ENCODE measurements around the gene INKA2.

The INKA2 gene

DNA sequence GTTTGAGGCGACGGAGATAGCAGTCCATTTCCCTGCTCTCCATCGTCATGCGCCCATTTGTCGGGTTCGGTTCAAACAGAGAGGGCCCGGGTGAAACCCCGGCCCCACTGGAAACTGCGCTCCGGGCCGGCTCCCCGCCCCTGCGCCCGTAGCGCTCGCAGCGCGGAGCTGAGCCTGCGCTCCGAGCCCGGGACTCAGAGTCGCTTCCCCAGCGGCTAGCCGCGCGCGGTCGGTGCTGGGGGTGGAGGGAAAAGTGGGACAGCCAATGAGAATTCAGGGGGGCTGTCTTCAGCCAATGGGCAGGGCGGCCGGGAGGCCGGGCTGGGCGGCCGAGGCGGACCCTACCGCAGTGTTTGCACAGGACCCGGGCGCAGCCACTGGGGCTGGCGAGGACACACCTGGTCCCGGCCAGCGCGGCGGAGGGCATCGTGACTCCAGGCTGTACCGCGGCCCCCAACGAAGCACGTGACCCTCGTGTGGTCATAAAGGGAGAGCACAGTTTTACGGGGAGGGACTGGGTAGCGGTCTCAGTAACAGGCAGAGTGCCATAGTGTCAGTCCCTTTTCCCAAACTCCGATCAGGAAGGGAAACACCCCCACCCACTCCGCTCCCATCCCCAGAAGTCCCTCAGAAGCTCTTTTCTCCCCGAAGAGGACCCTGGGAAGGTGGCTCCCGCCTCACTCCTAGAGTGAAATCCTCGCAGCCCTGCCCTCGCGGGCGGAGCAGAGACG is at the start of gene INKA2:
INKA2 (minus strand) TSS at position 202 of the 731 bp plus-strand sequence; CDS start at position 49, 153 bp downstream.
- DNase-seq (ENCODE audit: low read depth): peak; percentile 28

DNA sequence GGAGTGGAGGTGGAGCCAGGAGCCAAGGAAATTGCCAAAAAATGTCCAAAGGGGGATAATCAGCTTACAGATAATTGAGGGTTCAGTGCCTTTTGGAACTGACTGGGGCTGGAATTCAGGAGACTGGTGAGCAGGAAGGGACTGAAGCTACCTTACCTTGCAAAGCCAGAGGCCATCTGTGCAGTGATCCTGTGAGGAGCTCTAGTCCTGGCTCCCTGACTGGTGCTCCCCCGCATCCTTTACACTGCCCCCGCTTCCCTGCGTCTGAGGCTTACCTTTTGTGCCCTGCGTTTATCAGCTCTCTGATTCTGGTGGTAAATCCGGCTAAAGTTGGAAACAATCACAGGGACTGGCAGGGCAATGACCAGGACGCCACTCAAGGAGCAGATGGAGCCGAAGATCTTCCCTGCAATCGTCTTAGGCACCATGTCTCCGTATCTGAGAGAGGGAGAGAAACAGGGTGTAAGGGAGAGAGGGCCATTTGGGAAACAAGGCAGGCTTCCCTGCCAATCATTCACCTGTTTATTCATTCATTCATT is 47.5 kb upstream of the INKA2 start:
- DNase-seq (ENCODE audit: low read depth): no peak

DNA sequence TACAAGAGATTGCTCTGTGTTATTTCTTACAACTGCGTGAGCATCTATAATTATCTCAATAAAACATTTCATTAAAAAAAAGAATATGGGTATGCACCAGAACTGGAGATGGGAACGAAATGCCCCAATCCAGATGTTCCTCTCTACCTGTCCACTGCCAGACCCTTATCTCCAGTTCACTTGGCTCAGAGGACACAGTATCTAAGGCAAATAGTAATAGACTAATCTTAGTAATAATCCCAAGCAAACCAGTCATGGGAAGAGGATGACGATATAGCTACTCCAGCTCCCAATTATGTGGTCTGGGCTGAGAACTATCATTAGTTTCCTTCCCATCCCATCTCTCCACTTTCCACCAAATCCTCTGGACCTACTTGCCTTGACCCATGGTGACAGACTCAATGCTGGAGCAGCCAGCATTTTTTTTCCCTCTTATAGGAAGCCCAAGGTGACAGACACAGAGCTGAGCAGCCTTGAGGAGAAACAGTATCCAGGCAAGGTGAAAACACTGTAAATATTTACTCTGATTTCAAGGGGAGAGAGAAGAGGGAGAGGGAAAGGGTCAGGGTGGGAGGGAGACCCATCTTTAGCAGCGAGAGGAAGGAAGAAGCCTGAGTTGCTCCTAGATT is 45.2 kb upstream of the INKA2 start:
- DNase-seq (ENCODE audit: low read depth): no peak

GRCh38 chr1:111779546-111779945 is 40.4 kb upstream of the INKA2 start:
- DNase-seq (ENCODE audit: low read depth): no peak

DNA sequence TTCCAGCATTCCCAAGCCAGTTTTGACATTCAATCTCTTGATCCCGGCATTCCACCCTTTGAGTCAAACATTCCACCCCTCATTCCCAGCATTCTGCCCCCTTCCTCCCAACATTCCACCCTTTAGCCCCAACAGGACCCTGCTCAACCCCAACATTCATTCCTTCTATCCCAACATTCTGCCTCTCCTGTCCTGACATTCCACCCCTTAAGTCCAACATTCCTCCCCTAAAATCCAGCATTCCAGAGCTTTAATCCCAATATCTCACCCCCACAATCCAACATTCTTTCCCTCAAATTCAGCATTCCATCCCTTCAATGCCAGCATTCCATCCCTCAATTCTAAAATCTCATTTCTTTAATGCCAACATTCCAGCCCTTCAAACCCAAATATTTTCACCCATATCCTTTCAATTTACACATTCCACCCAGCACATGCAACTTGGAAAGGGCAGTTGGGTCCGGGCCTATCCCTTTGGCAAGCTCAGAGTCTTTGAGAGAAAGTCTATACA is 39.4 kb upstream of the INKA2 start:
- no peak for DNase-seq (ENCODE audit: low read depth)

GRCh38 chr1:111778066-111778465 is 38.9 kb upstream of the INKA2 start:
- DNase-seq (ENCODE audit: low read depth): no peak

- no peak for DNase-seq (ENCODE audit: low read depth)
These were observed 38.1 kb upstream of the INKA2 start for GRCh38 chr1:111777301-111777700.

GRCh38 chr1:111776861-111777260 is 37.7 kb upstream of the INKA2 start:
- DNase-seq (ENCODE audit: low read depth): no peak

- DNase-seq (ENCODE audit: low read depth): no peak
These were observed 37.2 kb upstream of the INKA2 start for GRCh38 chr1:111776391-111776790.

DNA sequence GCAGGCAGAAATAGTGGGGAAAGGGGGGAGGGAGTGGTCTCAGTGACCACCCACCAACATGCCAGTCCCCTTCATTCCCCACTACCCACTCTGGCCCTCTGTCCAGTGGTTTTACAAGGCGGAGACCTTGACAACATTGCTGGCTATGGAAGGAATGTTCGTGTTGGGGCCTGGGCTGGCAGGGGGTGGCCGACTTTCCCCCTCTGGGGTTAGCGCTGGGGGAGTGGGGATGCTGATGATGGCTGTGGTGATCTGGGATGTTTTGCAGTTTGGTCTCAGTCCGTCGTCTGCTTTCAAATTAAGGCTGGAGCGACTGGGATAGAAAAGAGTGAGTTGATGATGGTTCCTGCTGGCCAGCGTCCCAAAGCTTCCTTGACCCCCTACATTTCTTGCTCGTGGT is 36.8 kb upstream of the INKA2 start:
- DNase-seq (ENCODE audit: low read depth): no peak

DNA sequence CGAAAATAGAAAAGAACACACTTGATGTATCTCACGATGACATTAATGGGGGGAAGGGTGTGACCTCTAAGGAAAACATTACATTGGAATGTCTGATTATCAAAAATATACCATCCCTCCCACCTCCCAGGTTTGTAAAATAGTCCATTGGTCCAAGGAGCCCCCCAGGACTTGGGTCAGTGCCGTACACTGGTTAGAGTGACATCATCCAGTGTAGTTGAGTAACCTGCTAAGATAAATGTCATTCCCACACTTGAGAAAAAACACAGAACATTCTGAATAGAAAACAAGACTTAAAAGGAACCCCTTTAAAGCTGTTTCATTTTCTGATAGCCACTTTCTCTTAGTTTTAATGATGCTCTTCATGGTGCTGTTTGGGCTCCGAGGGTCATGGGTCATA is 31.7 kb upstream of the INKA2 start:
- DNase-seq (ENCODE audit: low read depth): no peak

DNA sequence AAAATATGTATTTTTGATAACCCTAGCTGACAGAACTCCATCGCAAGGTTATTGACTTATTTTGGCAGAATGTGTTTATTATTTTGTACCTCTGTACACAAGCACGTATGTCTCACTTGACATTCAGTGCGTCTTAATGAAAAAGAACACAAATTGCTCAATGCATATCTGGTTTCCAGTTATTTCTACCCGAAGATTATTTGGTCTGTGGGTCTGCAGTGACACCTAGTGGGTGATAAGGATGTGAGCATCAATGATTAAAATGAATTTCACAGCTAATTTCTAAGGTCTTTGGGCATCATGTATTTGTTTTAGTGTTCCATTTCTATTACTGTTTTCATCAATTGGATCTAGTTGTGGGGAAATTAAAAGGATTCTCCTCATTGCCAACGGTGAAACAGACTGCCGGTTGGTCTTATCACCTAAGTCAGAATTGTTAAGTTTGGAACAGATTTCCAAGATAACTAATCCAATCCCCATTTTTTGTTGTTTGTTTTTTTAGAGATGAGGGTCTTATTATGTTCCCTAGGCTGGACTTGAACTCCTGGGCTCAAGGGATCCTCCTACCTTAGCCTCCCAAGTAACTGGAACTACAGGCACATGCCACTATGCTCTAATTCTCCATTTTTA is 30.4 kb upstream of the INKA2 start:
- DNase-seq (ENCODE audit: low read depth): peak; percentile 23

GRCh38 chr1:111768625-111769024 is 29.4 kb upstream of the INKA2 start:
- DNase-seq (ENCODE audit: low read depth): no peak

DNA sequence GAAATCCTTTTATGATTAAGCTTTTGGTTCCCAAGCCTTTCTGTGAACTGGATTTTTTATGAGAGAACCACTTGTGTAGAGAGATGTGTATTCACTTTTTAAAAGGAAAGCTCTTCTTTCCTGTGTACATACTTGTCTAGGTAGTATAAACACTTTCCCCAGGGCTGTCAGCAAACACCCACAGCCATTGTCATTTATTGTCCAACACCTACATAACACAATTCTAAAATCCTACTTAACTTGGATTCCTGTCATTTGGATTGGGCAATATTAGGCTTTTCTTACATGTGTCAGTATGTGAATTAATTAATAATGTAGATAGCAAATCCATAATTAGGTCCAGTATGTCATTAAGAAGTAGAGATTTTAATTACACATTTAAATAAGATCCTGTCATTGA is 28.8 kb upstream of the INKA2 start:
- DNase-seq (ENCODE audit: low read depth): no peak

- no peak for DNase-seq (ENCODE audit: low read depth)
These were observed 23.1 kb upstream of the INKA2 start for GRCh38 chr1:111762332-111762731.

DNA sequence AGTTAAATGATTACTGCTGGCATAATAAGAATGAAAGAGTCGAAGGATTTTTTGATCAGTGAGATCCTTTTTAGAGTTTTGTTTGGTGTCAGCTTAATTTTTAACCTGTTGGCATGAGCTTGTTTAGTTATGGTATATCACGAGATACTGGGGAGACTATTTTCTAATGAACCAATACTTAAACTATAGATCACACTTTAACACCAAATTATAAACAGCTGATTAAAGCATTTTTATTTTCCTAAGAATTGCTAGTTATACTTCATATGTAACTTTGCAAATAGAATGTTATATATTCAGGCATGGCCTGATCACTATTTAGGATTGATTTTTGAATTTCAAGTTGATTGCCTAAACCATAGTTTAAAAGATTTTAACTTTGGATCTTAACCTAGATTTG is 22.5 kb upstream of the INKA2 start:
- no peak for DNase-seq (ENCODE audit: low read depth)

DNA sequence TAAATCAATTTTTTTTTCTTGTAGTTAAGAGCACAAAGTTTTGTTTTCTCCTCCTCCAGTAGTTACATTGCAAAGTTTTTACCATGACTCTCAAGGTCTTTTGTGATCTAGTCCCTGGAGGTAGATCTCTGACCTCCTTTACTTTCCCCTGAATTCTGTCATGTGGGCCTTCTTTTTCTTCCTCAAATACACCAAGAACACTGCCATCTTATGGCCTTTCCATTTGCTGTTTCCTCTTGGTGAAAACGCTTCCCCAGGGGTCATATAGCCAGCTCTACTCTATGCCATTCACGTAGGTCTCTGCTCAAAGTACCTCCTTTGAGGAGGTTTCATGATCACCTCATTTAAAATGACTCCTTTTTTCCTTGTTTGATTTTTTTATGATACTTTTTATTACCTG is 19.2 kb upstream of the INKA2 start:
- DNase-seq (ENCODE audit: low read depth): no peak

DNA sequence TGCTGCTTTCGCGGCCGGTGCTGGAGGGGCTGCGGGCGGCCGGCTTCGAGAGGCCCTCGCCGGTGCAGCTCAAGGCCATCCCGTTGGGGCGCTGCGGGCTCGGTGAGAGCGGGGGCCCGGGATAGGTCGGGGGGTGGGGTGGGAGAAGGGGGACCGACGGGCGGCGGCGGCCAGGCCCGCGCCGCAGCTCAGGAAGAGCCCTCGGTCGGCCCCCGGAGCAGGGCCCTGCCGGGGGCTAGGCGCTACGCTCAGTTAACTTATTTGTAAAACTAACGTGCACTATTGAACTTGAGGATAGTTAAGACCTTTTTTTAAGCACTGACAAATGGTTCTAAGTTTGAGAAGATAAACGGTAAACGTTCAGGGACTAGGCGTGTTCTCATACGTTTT is 16.9 kb upstream of the INKA2 start:
- DNase-seq (ENCODE audit: low read depth): no peak

- peak; percentile 85 for DNase-seq (ENCODE audit: low read depth)
These were observed 16.3 kb upstream of the INKA2 start, which contains the start of gene DDX20 for GRCh38 chr1:111755331-111756123. TSS of gene DDX20 (plus strand) at chr1:111755901. CDS start at chr1:111755925, 24 bp downstream.

DNA sequence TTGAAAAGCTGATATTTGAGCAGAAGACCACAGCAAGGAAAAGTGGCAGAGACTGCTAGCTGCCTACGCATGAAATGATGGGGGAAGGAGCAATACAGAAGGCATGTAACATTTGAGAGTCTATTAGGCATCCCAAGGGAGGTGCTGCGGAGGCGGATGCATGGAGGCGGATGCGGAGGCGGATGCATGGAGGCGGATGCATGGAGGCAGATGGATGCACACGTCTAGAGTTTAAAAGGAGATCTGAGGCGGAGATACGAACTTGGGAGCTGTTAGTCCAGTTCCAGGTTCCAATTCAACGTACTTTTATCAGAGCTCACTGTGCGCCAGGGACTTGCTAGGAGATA is 15.8 kb upstream of the INKA2 start:
- DNase-seq (ENCODE audit: low read depth): no peak

- no peak for DNase-seq (ENCODE audit: low read depth)
These were observed 12.8 kb upstream of the INKA2 start for GRCh38 chr1:111751906-111752575.

DNA sequence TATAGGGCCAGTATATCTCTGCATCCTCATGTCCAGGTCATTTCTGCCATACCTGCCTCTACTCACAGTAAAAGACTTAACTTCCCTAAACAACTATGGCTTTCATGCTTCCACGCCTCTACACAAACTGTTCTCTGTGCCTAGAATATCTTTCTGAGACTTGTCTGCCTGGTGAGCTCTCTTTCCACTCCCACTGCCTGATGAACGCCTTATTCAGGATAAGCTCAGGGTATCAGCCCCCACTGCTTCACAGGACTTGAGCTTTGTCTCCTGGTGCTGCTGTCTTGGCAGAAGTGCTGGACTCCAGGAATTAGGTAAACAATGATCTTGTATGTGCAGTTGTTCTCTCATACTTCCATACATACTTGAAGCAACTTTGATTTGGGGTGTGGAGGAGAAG is 11.7 kb upstream of the INKA2 start:
- DNase-seq (ENCODE audit: low read depth): no peak

Measured in stimulated activated CD8-positive, alpha-beta memory T cell treated with anti-CD3 and anti-CD28 coated beads, Interleukin-15, amount 100 ng/mL, for 1 hour (primary cell).